K562 (cell line): ENCODE data around the gene ACTR3. TPM values are rescaled to one million over a fixed set of nuclear protein-coding genes. Genes with fewer than 3 reads are reported as not detected.

Experiments used
- ATAC-seq: fragments of 200-7000 bp; cut with Tn5 transposase; 3 replicates; pipeline ENCODE4 v1.9.1; 2020; ENCODE audit warnings: moderate library complexity
- BruUV-seq: library from RNA; stranded (reverse); fragments of 400-500 nt; replicated peaks from 2 replicates; lab custom pipeline; 2021; lab: Mats Ljungman, UMichigan
- CTCF ChIA-PET: fragments of 300-600 bp; formaldehyde crosslinking; extraction: SDS; loops from one replicate; lab custom pipeline; 2021; ENCODE audit warnings: low intra/inter-chr PET ratio; lab: Yijun Ruan, JAX
- POLR2A ChIA-PET: fragments of 300-600, 350-650 bp; sonication (Branson Sonifier 250); formaldehyde crosslinking; extraction: SDS; loops from one replicate; lab custom pipeline; 2021; ENCODE audit warnings: antibody characterized with exemption, inconsistent platforms; lab: Yijun Ruan, JAX
- DNase-seq, 4 experiments: peaks; one replicate each; pipeline versions ENCODE4 v3.0.0 to v3.0.0-alpha.2; 2011 to 2018; ENCODE audit warnings: low spot score in 3 of 4, mixed read lengths in 3 of 4; ENCODE audit errors: extremely low read depth in 1 of 4
- FAIRE-seq: peaks from 2 replicates; lab custom pipeline; 2011; peaks lifted over from hg19 to GRCh38; lab: Jason Lieb, UNC
- H2AFZ ChIP-seq: 2 replicates; pipeline ENCODE4 v1.6.0; 2011; ENCODE audit warnings: low read depth, low read length, control low read depth, inconsistent platforms
- H3K27ac ChIP-seq: fragments of 200-600 bp; 3 replicates; pipeline ENCODE4 v1.8.0; 2011; ENCODE audit warnings: low read depth, mild to moderate bottlenecking, control low read depth, inconsistent platforms, low read length, moderate library complexity, mixed read lengths; ENCODE audit errors: extremely low read depth
- H3K27me3 ChIP-seq, 2 experiments: fragments of 300-600 bp in 1 of 2; 2 replicates in 1 of 2; 3 replicates in 1 of 2; pipeline versions ENCODE4 v1.6.0 to v1.8.0; 2011; ENCODE audit warnings: inconsistent platforms in 2 of 2, low read length in 2 of 2, mild to moderate bottlenecking in 1 of 2, mixed read lengths in 1 of 2, moderate library complexity in 1 of 2; ENCODE audit not compliant: control insufficient read depth in 2 of 2, insufficient read depth in 2 of 2
- H3K36me3 ChIP-seq: fragments of 300-600 bp; 3 replicates; pipeline ENCODE4 v1.8.0; 2011; ENCODE audit warnings: mild to moderate bottlenecking, low read length, inconsistent platforms; ENCODE audit not compliant: control insufficient read depth, insufficient read depth
- H3K4me1 ChIP-seq, 2 experiments: fragments of 200-600 bp in 1 of 2; replicated peaks in 1 of 2; 2 replicates in 1 of 2; 3 replicates in 1 of 2; pipeline versions ENCODE4 v1.5.1 to v1.8.0; 2011; ENCODE audit warnings: inconsistent platforms in 2 of 2, low read length in 2 of 2, mild to moderate bottlenecking in 1 of 2, mixed read lengths in 1 of 2, moderate library complexity in 1 of 2; ENCODE audit not compliant: control insufficient read depth in 2 of 2, insufficient read depth in 2 of 2
- H3K4me2 ChIP-seq: 2 replicates; pipeline ENCODE4 v1.6.1; 2011; ENCODE audit warnings: low read length, control low read depth, inconsistent platforms, mixed read lengths; ENCODE audit not compliant: insufficient read depth
- H3K4me3 ChIP-seq: fragments of 200-600 bp; sonication (generic), shearing (Covaris generic); 2 replicates; pipeline ENCODE4 v1.5.1; 2016; ENCODE audit warnings: control low read depth, inconsistent platforms
- H3K79me2 ChIP-seq: fragments of 200-600 bp; 3 replicates; pipeline ENCODE4 v1.8.0; 2011; ENCODE audit warnings: low read length, inconsistent platforms; ENCODE audit not compliant: control insufficient read depth, insufficient read depth
- H3K9ac ChIP-seq, 2 experiments: 2 replicates each; pipeline versions ENCODE4 v1.6.0 to v1.6.1; 2011; ENCODE audit warnings: low read depth in 2 of 2, low read length in 2 of 2, control low read depth in 1 of 2, inconsistent platforms in 1 of 2, mild to moderate bottlenecking in 1 of 2, mixed read lengths in 1 of 2; ENCODE audit not compliant: insufficient read depth in 1 of 2
- H3K9me1 ChIP-seq: one replicate; pipeline ENCODE4 v1.6.0; 2011; ENCODE audit warnings: inconsistent platforms, mild to moderate bottlenecking, low read length, moderate library complexity; ENCODE audit not compliant: control insufficient read depth, insufficient read depth
- H3K9me3 ChIP-seq: replicated peaks from 2 replicates; pipeline ENCODE4 v1.5.1; 2011; ENCODE audit warnings: low read depth, low read length, inconsistent platforms; ENCODE audit not compliant: control insufficient read depth, insufficient read depth
- H4K20me1 ChIP-seq: replicated peaks from 2 replicates; pipeline ENCODE4 v1.6.1; 2011; ENCODE audit warnings: low read length, inconsistent platforms, mixed read lengths; ENCODE audit not compliant: control insufficient read depth, insufficient read depth
- CBX3 ChIP-seq, 2 experiments: IDR thresholded peaks; 1 replicate in 1 of 2; 2 replicates in 1 of 2; pipeline ENCODE4 v1.6.1; 2012; ENCODE audit warnings: inconsistent platforms in 2 of 2, low read length in 2 of 2, borderline replicate concordance in 1 of 2, control low read depth in 1 of 2
- EP300 ChIP-seq: IDR thresholded peaks from 2 replicates; pipeline ENCODE4 v1.6.1; 2012; ENCODE audit warnings: low read length, improper control_type of control experiment
- EP400 ChIP-seq: fragments of 450-650 bp; IDR thresholded peaks from 2 replicates; pipeline ENCODE4 v1.6.1; 2017; ENCODE audit warnings: antibody characterized with exemption, mild to moderate bottlenecking, moderate library complexity
- ESRRB ChIP-seq: fragments of 250-450 bp; sonication (Bioruptor Pico); IDR thresholded peaks from 2 replicates; pipeline ENCODE4 v1.5.0; 2020; ENCODE audit warnings: mild to moderate bottlenecking, moderate library complexity, borderline replicate concordance
- HBP1 ChIP-seq: fragments of 450-650 bp; formaldehyde crosslinking; IDR thresholded peaks from 2 replicates; pipeline ENCODE4 v1.4.0; 2022; ENCODE audit warnings: missing genetic modification characterization
- MBD2 ChIP-seq: sonication (generic); IDR thresholded peaks from 2 replicates; pipeline ENCODE4 v1.6.1; 2016; ENCODE audit warnings: low read depth, borderline replicate concordance
- PKNOX1 ChIP-seq: fragments of 450-650 bp; IDR thresholded peaks from 2 replicates; pipeline ENCODE4 v1.6.1; 2016
- PRMT5 ChIP-seq: sonication (generic); formaldehyde crosslinking; IDR thresholded peaks from 2 replicates; pipeline ENCODE4 v1.5.0; 2020; ENCODE audit warnings: missing genetic modification reagents
- PYGO2 ChIP-seq: fragments of 450-650 bp; IDR thresholded peaks from 2 replicates; pipeline ENCODE4 v1.6.1; 2016; ENCODE audit warnings: mild to moderate bottlenecking, missing genetic modification characterization, moderate library complexity, missing compliant biosample characterization
- RBM15 ChIP-seq: fragments of 200-400 bp; formaldehyde crosslinking; IDR thresholded peaks from 2 replicates; pipeline ENCODE4 v1.6.1; 2018; ENCODE audit warnings: mild to moderate bottlenecking, low read length, moderate library complexity; ENCODE audit not compliant: insufficient read depth
- SIN3A ChIP-seq, 2 experiments: fragments of 150-350 bp in 1 of 2; IDR thresholded peaks; 2 replicates each; pipeline ENCODE4 v1.6.1; 2011 to 2016; ENCODE audit warnings: borderline replicate concordance in 2 of 2, low read depth in 2 of 2, low read length in 2 of 2, mild to moderate bottlenecking in 2 of 2, moderate library complexity in 2 of 2; ENCODE audit not compliant: control insufficient read depth in 1 of 2
- SMAD3 ChIP-seq: fragments of 450-650 bp; formaldehyde crosslinking; conservative IDR thresholded peaks from 2 replicates; pipeline ENCODE4 v1.4.0; 2020; ENCODE audit warnings: mild to moderate bottlenecking
- TAF1 ChIP-seq: IDR thresholded peaks from 2 replicates; pipeline ENCODE4 v1.6.1; 2011; ENCODE audit warnings: mild to moderate bottlenecking, low read length, moderate library complexity; ENCODE audit not compliant: insufficient read depth, control insufficient read depth, severe bottlenecking; ENCODE audit errors: extremely low read depth
- WHSC1 ChIP-seq: IDR thresholded peaks from one replicate; pipeline ENCODE4 v1.6.1; 2012; ENCODE audit warnings: low read length, control low read depth, inconsistent platforms
- WGBS: fragments of 100-300 bp; shearing (Covaris generic); methylation state at CpG from one replicate; pipeline ENCODE4 v1.1.6; 2016; ENCODE audit warnings: low coverage, mixed read lengths; ENCODE audit not compliant: insufficient coverage; ENCODE audit errors: missing lambda C conversion rate; 5-methylcytosine and 5-hydroxymethylcytosine counted together
- in situ Hi-C: fragments of 300-500 bp; cut with MboI; formaldehyde crosslinking; loops from 4 replicates; pipeline ENCODE4 v1.15.0; 2018; ENCODE audit warnings: inconsistent platforms, mixed read lengths
- intact Hi-C: fragments of 100-400 bp; cut with micrococcal nuclease; formaldehyde crosslinking; loops from 2 replicates; pipeline ENCODE4 v1.14.2; 2022
- polyA plus RNA-seq, 8 experiments: library from polyadenylated mRNA; depleted of rRNA in 4 of 8; stranded (reverse) in 5 of 8; unstranded in 3 of 8; fragments of >200 nt; fragmentation: Nextera tagmentation in 2 of 8; fragmentation: Illumina TruSeq in 1 of 8; extraction: Ambion mirVana in 2 of 8; extraction: Trizol in 1 of 8; gene quantifications; 2 replicates each; pipeline versions ENCODE4 v1.2.1 to v1.2.3, GENCODE V29; 2011 to 2014; ENCODE audit warnings: inconsistent platforms in 1 of 8, missing spikeins in 1 of 8
- total RNA-seq, 7 experiments: library from RNA; depleted of rRNA in 6 of 7; stranded (reverse); fragments of >200 nt in 6 of 7; fragmentation: Illumina TruSeq in 2 of 7; extraction: Trizol in 2 of 7; gene quantifications; 2 replicates each; pipeline versions ENCODE4 v1.2.1 to v1.2.3, GENCODE V29; 2011 to 2021; ENCODE audit warnings: low replicate concordance in 1 of 7

The ACTR3 gene
- total and polyA plus RNA-seq, 9 of the 15 experiments (the other 6 are each of a cell fraction or from before 2014, with no cell fraction given): 49.0 to 354 (median 249) TPM

DNA sequence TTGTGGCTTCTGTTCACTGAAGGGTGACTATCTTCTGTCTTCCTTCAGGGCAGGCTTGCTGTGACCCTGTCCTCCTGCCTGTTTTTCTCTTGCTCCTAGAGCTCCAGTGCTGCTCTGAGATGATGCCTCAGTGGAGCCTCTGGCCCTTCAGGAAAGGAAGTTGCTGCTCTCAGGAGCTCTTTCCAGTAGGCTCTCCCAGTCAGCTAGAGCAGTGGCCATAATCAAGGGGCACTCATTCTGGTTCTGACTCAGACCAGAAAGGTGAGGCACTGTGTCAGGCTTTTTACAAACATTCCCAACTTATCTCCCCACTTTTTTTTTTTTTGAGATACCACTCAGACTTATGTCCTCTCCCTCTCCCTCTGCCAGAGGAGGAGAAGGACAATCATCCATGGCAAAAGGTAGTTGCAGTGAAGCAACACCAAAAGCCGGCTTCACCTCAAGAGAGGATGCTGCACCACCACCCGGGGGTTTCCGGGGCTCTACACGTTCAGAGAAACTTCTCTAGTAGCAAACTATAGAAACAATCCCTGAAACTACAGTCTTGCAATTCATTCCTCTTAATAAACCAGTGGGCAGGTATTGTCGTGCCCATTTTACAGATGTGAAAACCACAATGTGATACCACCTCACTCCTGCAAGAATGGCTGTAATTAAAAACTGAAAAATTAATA lies 115.4 kb downstream of the ACTR3 start (continued):
- no peak for TF ChIP-seq TAF1
- no peak for TF ChIP-seq PYGO2 (tag)
- no peak for TF ChIP-seq EP400

DNA sequence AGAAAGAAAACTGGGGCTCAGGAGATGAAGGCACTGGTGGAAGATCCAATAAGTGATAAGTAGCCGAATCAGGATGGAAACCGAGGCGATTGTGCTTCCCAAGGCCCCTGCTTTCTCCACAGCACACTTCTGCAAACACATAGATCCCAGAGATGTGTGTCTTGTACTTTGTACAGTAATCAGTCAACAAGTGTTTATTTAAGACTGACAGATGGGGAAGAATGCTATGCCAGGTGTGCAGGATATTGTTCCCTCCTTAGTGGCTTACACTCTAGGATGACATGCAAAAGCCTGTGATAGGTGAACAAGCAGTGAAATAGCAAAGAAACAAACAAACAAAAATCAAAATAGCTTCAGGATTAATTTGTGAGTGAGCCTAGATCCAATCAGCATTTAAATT lies 116.6 kb downstream of the ACTR3 start:
- Histone ChIP-seq H3K9me3 (no peaks in the 10 kb centered on the region), H3K27me3 (peaks cover 0 to 14% of the 10 kb centered on the region in 2 experiments; a peak in 4 of 5 replicates), H3K79me2 (no peaks in the 10 kb centered on the region), H3K9ac (no peak overlapping the region), H2AFZ (no peak overlapping the region), H3K36me3 (no peaks in the 10 kb centered on the region), H3K4me2 (no peak overlapping the region), H3K27ac (no peak overlapping the region), H3K4me3 (no peak overlapping the region), H3K4me1 (no peaks in the 10 kb centered on the region), H4K20me1 (no peaks in the 10 kb centered on the region; the same call in 1 of the 2 replicates), H3K9me1 (no peaks in the 10 kb centered on the region)
- no peak for FAIRE-seq
- DNase-seq: no peak
- ChIA-PET POLR2A (no interaction called here), CTCF (no interaction called here)
- TF ChIP-seq WHSC1 (no peak), CBX3 (IDR thresholded peaks at IDR 0.05; ENCODE audit: borderline replicate concordance in 1 of 2, low read length in 2 of 2) (no peak), SMAD3 (CRISPR knock-in tag) (no peak), RBM15 (no peak), MBD2 (no peak), PRMT5 (no peak), SIN3A (IDR thresholded peaks at IDR 0.05; ENCODE audit: borderline replicate concordance in 2 of 2, control insufficient read depth in 1 of 2, low read depth in 2 of 2, low read length in 2 of 2) (no peak), HBP1 (CRISPR knock-in tag) (no peak), ESRRB (CRISPR knock-in tag) (no peak), PKNOX1 (no peak), EP300 (no peak)
- WGBS: 0% methylated on average over 3 of the region's 3 CpGs
- no peak for ATAC-seq
- intact Hi-C loops (no loop called here), in situ Hi-C loops (no loop called here)
- no TSS peak for BruUV-seq
